ENCODE measurements around the gene THEMIS2. TPM values are rescaled to one million over a fixed set of nuclear protein-coding genes. Genes with fewer than 3 reads are reported as not detected.
A peak's percentile ranks its signal among the peaks of the same experiment; 100 is the strongest.

THEMIS2 gene
- total and polyA plus RNA-seq, 2 of the 13 experiments (the other 11 are each of a cell fraction or from before 2014, with no cell fraction given), result 0.38 to 1.5 TPM

DNA sequence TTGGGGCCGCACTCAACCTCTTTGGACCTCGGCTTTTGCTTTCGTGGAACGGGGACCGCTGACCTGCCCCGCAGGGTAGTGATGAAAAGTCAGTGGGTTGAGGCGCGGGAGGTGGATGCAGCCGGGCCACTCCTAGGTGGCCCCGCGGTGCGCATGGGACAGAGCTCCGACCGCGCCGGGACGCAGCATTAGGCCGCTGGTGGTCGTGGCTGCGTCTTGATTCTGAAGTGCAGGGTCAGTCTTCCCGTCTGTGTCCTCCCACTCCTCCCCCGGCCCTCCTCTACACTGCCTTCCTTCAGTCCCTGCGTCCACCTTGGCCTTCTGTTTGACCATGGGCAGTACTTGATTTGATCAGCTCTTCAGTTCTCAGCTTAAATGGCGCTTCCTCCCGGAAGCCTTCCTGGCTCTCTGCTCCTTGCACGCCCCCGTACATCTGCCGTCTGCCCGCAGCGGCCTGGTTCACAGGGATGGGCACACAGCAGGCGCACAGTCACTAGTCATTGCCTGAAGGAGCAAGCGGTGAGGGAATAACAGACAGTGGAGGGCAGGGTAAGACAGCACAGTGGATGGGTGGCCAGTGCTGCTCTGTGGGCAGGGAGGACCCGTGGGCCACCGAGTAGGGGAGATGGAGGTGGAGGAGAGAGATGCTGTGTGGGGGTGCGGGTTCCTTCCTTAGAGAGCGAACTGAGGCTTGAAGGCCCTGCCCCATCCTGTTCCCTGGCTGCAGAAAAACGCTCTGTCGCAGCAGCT lies 633 bp downstream of the THEMIS2 start (continued):
- TF ChIP-seq ZNF800 (CRISPR knock-in tag; IDR thresholded peaks at IDR 0.05) (peak; percentile 78; the same call in 1 of the 2 replicates), KDM1A (CRISPR knock-in tag; IDR thresholded peaks at IDR 0.05) (peak; percentile 73; the same call in 1 of the 2 replicates), ZIK1 (CRISPR knock-in tag; IDR thresholded peaks at IDR 0.05; ENCODE audit: borderline replicate concordance, low read depth) (no peak), NFE2L2 (IDR thresholded peaks at IDR 0.05; ENCODE audit: low read length) (no peak), ZNF251 (CRISPR knock-in tag; IDR thresholded peaks at IDR 0.05) (no peak; the same call in 1 of the 2 replicates), ZBTB8A (CRISPR knock-in tag; IDR thresholded peaks at IDR 0.05; ENCODE audit: borderline replicate concordance, low read depth) (no peak), ZNF687 (CRISPR knock-in tag; IDR thresholded peaks at IDR 0.05) (peak; percentile 62), ZNF451 (CRISPR knock-in tag; IDR thresholded peaks at IDR 0.05) (no peak), MED1 (CRISPR knock-in tag; IDR thresholded peaks at IDR 0.05) (0 out of 2 replicates have a peak, but pooled peaks have one; percentile 10), AHR (CRISPR knock-in tag; IDR thresholded peaks at IDR 0.05) (0 out of 2 replicates have a peak, but pooled peaks have one; percentile 11), PHF8 (CRISPR knock-in tag; IDR thresholded peaks at IDR 0.05) (peak; percentile 3; the same call in 1 of the 2 replicates), DPF2 (CRISPR knock-in tag; IDR thresholded peaks at IDR 0.05; ENCODE audit: borderline replicate concordance, low read depth) (no peak), ZNF547 (CRISPR knock-in tag; IDR thresholded peaks at IDR 0.05) (0 out of 2 replicates have a peak, but pooled peaks have one; percentile 14), PTBP1 (IDR thresholded peaks at IDR 0.05; ENCODE audit: low read depth, low read length, poor library complexity, severe bottlenecking) (no peak), ZNF574 (CRISPR knock-in tag; IDR thresholded peaks at IDR 0.05) (peak; percentile 32; the same call in 1 of the 2 replicates), ZNF263 (CRISPR knock-in tag; IDR thresholded peaks at IDR 0.05) (peak; percentile 83), GABPA (IDR thresholded peaks at IDR 0.05; ENCODE audit: low read depth, low read length) (no peak), GABPA (CRISPR knock-in tag; IDR thresholded peaks at IDR 0.05; ENCODE audit: low read depth) (no peak), SSRP1 (CRISPR knock-in tag; IDR thresholded peaks at IDR 0.05) (no peak), ZNF333 (CRISPR knock-in tag; IDR thresholded peaks at IDR 0.05; ENCODE audit: borderline replicate concordance) (0 out of 2 replicates have a peak, but pooled peaks have one; percentile 51)
- TF ChIP-seq, protein P1, sequence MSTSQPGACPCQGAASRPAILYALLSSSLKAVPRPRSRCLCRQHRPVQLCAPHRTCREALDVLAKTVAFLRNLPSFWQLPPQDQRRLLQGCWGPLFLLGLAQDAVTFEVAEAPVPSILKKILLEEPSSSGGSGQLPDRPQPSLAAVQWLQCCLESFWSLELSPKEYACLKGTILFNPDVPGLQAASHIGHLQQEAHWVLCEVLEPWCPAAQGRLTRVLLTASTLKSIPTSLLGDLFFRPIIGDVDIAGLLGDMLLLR (CRISPR knock-in tag; IDR thresholded peaks at IDR 0.05), result 0 out of 2 replicates have a peak, but pooled peaks have one; percentile 23

Data from HepG2 (cell line).